ENCODE data around the gene LMBRD2.
"Not testable (repeated sequence)": the region's sequence is repeated elsewhere in the genome, so short reads cannot be mapped to it uniquely, and the experiment has no call there.

LMBRD2 gene

DNA sequence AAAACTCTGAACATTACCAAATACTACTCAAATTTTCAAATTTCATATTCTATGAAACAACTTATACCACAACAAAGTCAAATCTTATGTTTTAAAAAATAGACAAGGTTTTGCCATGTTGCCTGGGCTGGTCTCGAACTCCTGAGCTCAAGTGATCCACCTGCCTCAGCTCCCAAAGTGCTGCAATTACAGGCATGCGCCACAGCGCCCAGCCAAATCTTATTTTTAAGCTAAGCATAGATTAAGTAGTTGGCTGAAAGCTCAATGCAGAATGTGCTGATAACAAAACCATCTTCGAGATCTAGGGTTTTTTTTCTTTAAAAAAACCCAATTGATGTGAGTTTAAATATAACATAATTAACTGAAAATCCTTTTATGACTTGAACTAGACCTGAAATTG, 6.4 kb downstream of the LMBRD2 start:
- H3K36me3 ChIP-seq (ENCODE audit: insufficient read depth, low read length): peaks cover 3% of the 10 kb centered on the region
- peaks cover 5% of the 10 kb centered on the region for H3K4me1 ChIP-seq (ENCODE audit: insufficient read depth, low read length)
- H3K9me3 ChIP-seq (ENCODE audit: low read length): no peaks in the 10 kb centered on the region

DNA sequence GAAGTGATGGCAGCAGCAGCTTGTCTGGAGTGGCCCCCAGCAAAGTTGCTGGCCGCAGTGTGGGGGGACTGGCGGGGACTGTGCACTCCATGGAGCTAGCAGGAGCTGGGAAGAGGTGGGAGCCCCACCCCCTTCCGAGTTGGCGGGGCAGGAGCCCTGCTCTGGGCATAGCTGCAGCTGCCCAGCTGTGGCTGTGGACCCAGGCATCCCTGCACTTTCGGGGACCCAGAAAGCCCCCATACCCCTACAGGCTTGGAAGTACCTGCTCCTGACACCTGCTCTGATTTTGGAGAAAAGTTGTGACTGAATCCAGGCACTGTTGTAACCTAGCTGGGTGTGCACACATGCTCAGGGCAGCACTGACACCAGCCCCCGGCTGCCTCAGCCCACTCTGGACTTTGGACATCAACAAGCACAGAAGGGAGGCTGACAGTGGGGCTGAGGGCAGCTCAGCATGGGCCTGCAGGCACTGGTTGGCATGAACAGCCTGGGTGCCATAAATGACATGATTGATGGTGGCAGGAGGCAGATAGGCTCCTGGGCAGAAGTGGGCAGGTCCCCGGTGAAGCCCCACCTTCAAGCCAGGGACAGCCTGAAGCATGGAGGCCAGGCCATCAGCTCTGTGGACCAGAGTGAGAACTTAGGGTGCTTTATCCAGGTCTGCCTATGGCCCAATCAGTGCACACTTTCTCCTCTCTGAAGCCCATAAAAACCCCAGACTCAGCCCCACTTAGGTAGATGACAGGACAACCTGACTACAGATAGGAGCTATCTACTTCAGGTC, 12.6 kb downstream of the LMBRD2 start:
- H3K9me3 ChIP-seq (ENCODE audit: low read length): no peaks in the 10 kb centered on the region
- H3K4me1 ChIP-seq (ENCODE audit: insufficient read depth, low read length): no peaks in the 10 kb centered on the region
- H3K27ac ChIP-seq (ENCODE audit: low read depth, low read length): no peak overlapping the region
- H3K4me3 ChIP-seq (ENCODE audit: low read depth in 1 of 2, low read length in 2 of 2): no peak overlapping the region
- H3K9ac ChIP-seq (ENCODE audit: low read length): no peak overlapping the region
- peaks cover 23% of the 10 kb centered on the region for H3K36me3 ChIP-seq (ENCODE audit: insufficient read depth, low read length)
- no peaks in the 10 kb centered on the region for H3K27me3 ChIP-seq (ENCODE audit: control insufficient read depth in 1 of 2, insufficient read depth in 2 of 2, low read length in 2 of 2)

More for the DNA sequence above, 6.4 kb downstream of the LMBRD2 start:
- Histone ChIP-seq H3K27ac (ENCODE audit: low read depth, low read length) (no peak overlapping the region), H3K9ac (ENCODE audit: low read length) (no peak overlapping the region), H3K27me3 (ENCODE audit: control insufficient read depth in 1 of 2, insufficient read depth in 2 of 2, low read length in 2 of 2) (no peaks in the 10 kb centered on the region), H3K4me3 (ENCODE audit: low read depth in 1 of 2, low read length in 2 of 2) (no peak overlapping the region)

DNA sequence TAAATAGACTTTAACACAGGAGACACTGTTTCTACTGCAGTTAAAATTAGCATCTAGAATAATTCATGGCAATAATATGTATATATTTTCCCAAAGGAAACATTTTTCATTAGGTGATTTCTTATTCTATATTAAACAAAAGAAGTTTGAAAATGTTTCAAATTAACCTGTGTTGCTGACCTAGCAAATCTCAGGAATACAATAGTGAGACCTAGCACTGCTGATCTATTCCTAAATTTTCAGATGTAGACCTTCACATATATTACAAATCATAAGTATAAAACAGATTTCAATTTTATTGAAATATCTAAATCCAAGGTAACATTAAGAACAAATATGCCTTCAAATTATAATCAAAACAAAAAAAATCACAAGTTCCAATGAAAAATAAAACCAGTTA, 15.1 kb downstream of the LMBRD2 start:
- no peak overlapping the region for H3K27ac ChIP-seq (ENCODE audit: low read depth, low read length)
- no peak overlapping the region for H3K9ac ChIP-seq (ENCODE audit: low read length)
- no peaks in the 10 kb centered on the region for H3K9me3 ChIP-seq (ENCODE audit: low read length)
- no peaks in the 10 kb centered on the region for H3K27me3 ChIP-seq (ENCODE audit: control insufficient read depth in 1 of 2, insufficient read depth in 2 of 2, low read length in 2 of 2)
- peaks cover 23% of the 10 kb centered on the region for H3K36me3 ChIP-seq (ENCODE audit: insufficient read depth, low read length)
- H3K4me3 ChIP-seq (ENCODE audit: low read depth in 1 of 2, low read length in 2 of 2): no peak overlapping the region
- H3K4me1 ChIP-seq (ENCODE audit: insufficient read depth, low read length): no peaks in the 10 kb centered on the region

DNA sequence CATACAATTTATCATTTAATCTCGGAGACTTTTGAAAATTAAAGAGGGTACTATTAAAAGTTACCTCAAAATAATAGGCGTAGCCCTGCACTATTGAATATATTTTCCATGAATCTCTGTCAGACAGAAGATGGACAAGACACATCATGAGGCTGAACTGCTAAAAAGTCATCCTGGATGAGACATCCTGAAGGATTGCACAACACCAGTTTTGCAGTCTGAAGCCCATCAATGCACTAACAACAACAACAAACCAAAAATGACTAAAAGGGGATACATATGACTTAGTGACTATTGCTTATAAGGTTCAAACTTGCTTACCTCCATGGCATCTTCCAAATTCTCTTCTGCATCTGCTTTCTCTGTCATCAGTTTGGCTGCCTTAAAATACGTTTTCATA, 15.7 kb downstream of the LMBRD2 start:
- no peaks in the 10 kb centered on the region for H3K27me3 ChIP-seq (ENCODE audit: control insufficient read depth in 1 of 2, insufficient read depth in 2 of 2, low read length in 2 of 2)
- no peak overlapping the region for H3K4me3 ChIP-seq (ENCODE audit: low read depth in 1 of 2, low read length in 2 of 2)
- H3K9me3 ChIP-seq (ENCODE audit: low read length): no peaks in the 10 kb centered on the region
- no peak overlapping the region for H3K27ac ChIP-seq (ENCODE audit: low read depth, low read length)
- H3K36me3 ChIP-seq (ENCODE audit: insufficient read depth, low read length): peaks cover 23% of the 10 kb centered on the region
- no peaks in the 10 kb centered on the region for H3K4me1 ChIP-seq (ENCODE audit: insufficient read depth, low read length)
- H3K9ac ChIP-seq (ENCODE audit: low read length): no peak overlapping the region

DNA sequence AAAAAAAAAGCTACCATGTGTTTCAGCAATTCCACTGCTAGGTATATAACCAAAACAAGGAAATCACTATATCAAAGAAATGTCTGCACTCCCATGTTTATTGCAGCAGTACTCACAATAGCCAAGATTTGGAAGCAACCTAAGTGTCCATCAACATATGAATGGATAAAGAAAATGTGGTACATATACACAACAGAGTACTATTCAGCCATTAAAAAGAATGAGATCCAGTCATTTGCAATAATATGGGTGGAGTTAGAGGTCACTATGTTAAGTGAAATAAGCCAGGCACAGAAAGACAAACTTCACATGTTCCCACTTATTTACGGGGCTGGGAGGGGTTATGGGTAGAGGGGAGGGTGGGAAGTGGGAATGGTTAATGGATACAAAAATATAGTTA, 18.7 kb downstream of the LMBRD2 start:
- not testable (repeated sequence) for H3K9ac ChIP-seq (ENCODE audit: low read length); H3K27ac ChIP-seq (ENCODE audit: low read depth, low read length); H3K4me1 ChIP-seq (ENCODE audit: insufficient read depth, low read length); H3K9me3 ChIP-seq (ENCODE audit: low read length); H3K4me3 ChIP-seq (ENCODE audit: low read depth in 1 of 2, low read length in 2 of 2); H3K27me3 ChIP-seq (ENCODE audit: control insufficient read depth in 1 of 2, insufficient read depth in 2 of 2, low read length in 2 of 2)
- H3K36me3 ChIP-seq (ENCODE audit: insufficient read depth, low read length): peaks cover 16% of the 10 kb centered on the region

DNA sequence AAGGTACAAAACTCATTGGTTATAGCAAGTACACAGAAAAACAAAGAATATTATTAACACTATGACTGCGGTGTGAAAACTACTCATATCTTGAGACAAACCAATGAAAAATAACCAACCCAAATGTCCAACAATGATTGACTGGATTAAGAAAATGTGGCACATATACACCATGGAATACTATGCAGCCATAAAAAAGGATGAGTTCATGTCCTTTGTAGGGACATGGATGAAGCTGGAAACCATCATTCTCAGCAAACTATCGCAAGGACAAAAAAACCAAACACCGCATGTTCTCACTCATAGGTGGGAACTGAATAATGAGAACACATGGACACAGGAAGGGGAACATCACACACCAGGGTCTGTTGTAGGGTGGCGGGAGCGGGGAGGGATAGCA, 22.0 kb downstream of the LMBRD2 start:
- H3K27ac ChIP-seq (ENCODE audit: low read depth, low read length); H3K27me3 ChIP-seq (ENCODE audit: control insufficient read depth in 1 of 2, insufficient read depth in 2 of 2, low read length in 2 of 2); H3K36me3 ChIP-seq (ENCODE audit: insufficient read depth, low read length); H3K4me3 ChIP-seq (ENCODE audit: low read depth in 1 of 2, low read length in 2 of 2); H3K9me3 ChIP-seq (ENCODE audit: low read length); H3K9ac ChIP-seq (ENCODE audit: low read length); H3K4me1 ChIP-seq (ENCODE audit: insufficient read depth, low read length): not testable (repeated sequence)

DNA sequence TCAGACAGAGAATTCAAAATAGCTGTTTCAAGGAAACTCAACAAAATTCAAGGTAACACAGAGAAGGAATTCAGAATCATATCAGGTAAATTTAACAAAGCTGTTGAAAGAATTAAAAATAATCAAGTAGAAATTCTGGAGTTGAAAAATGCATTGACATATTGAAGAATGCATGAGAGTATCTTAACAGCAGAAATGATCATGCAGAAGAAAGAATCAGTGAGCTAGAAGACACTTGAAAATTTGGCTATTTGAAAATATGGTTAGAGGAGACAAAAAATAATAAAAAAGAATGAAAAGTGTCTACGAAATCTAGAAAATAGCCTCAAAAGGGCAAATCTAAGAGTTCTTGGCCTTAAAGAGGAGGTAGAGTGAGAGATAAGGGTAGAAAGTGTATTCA, 22.9 kb downstream of the LMBRD2 start:
- no peaks in the 10 kb centered on the region for H3K36me3 ChIP-seq (ENCODE audit: insufficient read depth, low read length)
- no peak overlapping the region for H3K9ac ChIP-seq (ENCODE audit: low read length)
- no peaks in the 10 kb centered on the region for H3K9me3 ChIP-seq (ENCODE audit: low read length)
- no peak overlapping the region for H3K4me3 ChIP-seq (ENCODE audit: low read depth in 1 of 2, low read length in 2 of 2)
- no peaks in the 10 kb centered on the region for H3K27me3 ChIP-seq (ENCODE audit: control insufficient read depth in 1 of 2, insufficient read depth in 2 of 2, low read length in 2 of 2)
- H3K4me1 ChIP-seq (ENCODE audit: insufficient read depth, low read length): no peaks in the 10 kb centered on the region
- H3K27ac ChIP-seq (ENCODE audit: low read depth, low read length): no peak overlapping the region

DNA sequence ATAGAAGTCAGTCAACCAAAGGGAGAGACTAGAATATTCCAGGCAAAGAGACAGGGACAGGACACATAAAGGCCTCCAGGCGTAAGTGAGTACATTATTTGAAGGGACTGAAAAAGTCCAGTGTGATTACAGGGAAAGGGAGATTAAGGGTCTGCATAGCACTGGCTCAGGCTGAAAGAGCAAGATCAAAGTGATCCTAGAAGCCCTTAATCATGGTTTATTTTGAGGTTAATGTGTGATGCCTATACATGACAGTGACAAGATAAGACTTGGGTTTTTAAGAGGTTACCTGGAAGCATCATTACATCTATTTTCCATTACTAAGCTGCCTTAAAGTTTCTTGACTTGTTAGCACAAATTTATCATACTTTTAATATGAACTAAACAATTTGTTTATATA, 25.8 kb downstream of the LMBRD2 start:
- H3K9ac ChIP-seq (ENCODE audit: low read length): no peak overlapping the region
- H3K9me3 ChIP-seq (ENCODE audit: low read length): no peaks in the 10 kb centered on the region
- no peaks in the 10 kb centered on the region for H3K27me3 ChIP-seq (ENCODE audit: control insufficient read depth in 1 of 2, insufficient read depth in 2 of 2, low read length in 2 of 2)
- H3K4me1 ChIP-seq (ENCODE audit: insufficient read depth, low read length): no peaks in the 10 kb centered on the region
- H3K36me3 ChIP-seq (ENCODE audit: insufficient read depth, low read length): peaks cover 5% of the 10 kb centered on the region
- no peak overlapping the region for H3K4me3 ChIP-seq (ENCODE audit: low read depth in 1 of 2, low read length in 2 of 2)
- no peak overlapping the region for H3K27ac ChIP-seq (ENCODE audit: low read depth, low read length)

DNA sequence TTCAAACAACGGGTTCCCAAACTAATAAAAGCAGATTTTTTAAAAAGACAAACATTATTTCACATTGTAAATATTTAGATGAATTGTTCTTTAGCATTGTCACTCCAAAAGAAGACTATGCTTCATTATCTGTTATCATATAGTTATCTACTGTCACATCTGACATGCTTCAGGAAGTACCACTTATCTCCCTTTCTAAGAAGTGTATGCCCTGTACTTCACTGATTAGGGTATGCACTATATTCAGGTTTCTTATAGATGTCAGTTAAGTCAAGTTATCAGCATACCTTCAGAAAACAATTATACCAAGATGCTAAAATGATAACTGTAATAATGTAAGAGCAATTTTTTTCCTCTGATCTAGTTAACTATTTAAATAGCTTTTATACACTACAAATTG, 40.4 kb downstream of the LMBRD2 start:
- H3K36me3 ChIP-seq (ENCODE audit: insufficient read depth, low read length): peaks cover 34% of the 10 kb centered on the region
- no peak overlapping the region for H3K27ac ChIP-seq (ENCODE audit: low read depth, low read length)

DNA sequence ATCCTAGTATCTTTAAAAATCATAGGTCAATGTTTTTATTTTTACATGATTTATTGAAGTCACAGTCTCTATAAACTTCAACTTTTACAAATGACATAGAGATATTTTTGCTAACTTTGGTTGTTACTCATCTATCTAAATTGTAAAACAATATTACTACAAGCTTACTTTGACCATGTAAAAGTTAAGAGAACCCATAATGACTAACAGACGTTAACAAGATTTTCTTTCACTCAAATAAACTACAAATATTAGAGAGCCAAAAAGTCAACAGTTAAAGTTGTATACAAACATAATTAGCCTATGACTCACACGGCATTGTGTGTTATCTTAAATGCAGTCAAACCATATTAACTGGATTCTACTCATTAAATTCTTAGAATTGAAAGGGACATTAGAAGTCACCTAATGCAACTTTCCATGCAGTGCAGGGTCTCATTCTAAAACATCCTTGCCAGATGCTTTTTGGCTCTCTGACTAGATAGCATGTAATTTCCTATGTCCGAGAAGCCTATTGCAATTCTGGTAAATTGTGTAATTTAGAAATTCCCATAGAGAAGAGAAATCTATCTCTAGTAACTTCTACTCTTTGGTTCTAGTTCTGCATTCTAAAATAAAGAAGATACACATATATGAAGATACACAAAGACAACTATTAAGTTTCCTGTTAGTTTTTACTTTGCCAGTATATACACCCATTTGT, 42.8 kb downstream of the LMBRD2 start:
- H3K9me3 ChIP-seq (ENCODE audit: low read length): no peaks in the 10 kb centered on the region
- no peak overlapping the region for H3K4me3 ChIP-seq (ENCODE audit: low read depth in 1 of 2, low read length in 2 of 2)
- no peaks in the 10 kb centered on the region for H3K4me1 ChIP-seq (ENCODE audit: insufficient read depth, low read length)
- H3K36me3 ChIP-seq (ENCODE audit: insufficient read depth, low read length): peaks cover 33% of the 10 kb centered on the region
- H3K9ac ChIP-seq (ENCODE audit: low read length): no peak overlapping the region
- no peaks in the 10 kb centered on the region for H3K27me3 ChIP-seq (ENCODE audit: control insufficient read depth in 1 of 2, insufficient read depth in 2 of 2, low read length in 2 of 2)
- no peak overlapping the region for H3K27ac ChIP-seq (ENCODE audit: low read depth, low read length)

More for the DNA sequence above, 40.4 kb downstream of the LMBRD2 start:
- Histone ChIP-seq H3K9me3 (ENCODE audit: low read length) (no peaks in the 10 kb centered on the region), H3K27me3 (ENCODE audit: control insufficient read depth in 1 of 2, insufficient read depth in 2 of 2, low read length in 2 of 2) (no peaks in the 10 kb centered on the region), H3K4me3 (ENCODE audit: low read depth in 1 of 2, low read length in 2 of 2) (no peak overlapping the region), H3K9ac (ENCODE audit: low read length) (no peak overlapping the region), H3K4me1 (ENCODE audit: insufficient read depth, low read length) (no peaks in the 10 kb centered on the region)

DNA sequence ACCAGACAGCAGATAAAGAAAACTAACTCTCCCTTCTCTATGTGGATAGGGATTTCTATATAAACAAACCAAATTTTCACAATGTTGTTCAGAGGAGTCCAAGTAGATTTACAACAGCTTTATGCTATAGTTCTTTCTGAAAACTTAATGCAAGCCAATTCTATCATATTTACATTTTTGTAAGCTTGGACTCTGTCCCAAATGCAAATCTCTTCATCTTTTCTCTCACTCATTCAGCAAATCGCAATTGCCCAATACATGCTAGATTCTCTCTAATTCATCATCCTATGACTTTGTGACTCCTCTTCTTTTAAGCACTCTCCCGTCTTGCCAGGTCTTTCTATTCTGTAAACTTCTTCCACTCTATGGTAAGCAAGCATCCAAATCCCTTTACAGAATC, 45.9 kb downstream of the LMBRD2 start:
- Histone ChIP-seq H3K27ac (ENCODE audit: low read depth, low read length) (no peak overlapping the region), H3K4me3 (ENCODE audit: low read depth in 1 of 2, low read length in 2 of 2) (no peak overlapping the region), H3K36me3 (ENCODE audit: insufficient read depth, low read length) (peaks cover 39% of the 10 kb centered on the region), H3K4me1 (ENCODE audit: insufficient read depth, low read length) (no peaks in the 10 kb centered on the region), H3K27me3 (ENCODE audit: control insufficient read depth in 1 of 2, insufficient read depth in 2 of 2, low read length in 2 of 2) (no peaks in the 10 kb centered on the region), H3K9ac (ENCODE audit: low read length) (no peak overlapping the region), H3K9me3 (ENCODE audit: low read length) (no peaks in the 10 kb centered on the region)

DNA sequence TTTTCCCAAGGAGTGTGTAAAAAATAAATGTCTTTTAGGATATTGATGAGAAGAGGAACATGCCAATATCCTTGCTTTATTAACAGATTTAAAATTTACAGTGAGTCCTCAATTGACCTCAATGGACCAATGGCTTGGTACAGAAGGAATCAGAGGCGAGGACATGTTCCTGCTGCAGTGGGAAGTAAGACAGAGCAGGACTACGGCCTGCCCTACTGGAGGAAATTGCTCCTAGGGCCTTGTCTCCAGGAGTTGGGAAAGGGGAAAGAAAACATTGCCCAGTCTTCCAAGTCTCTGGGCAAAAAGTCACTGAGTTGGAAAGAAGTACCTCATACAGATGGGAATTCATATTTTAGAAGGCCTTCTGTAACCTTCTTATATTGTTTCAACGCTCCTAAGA, 51.9 kb downstream of the LMBRD2 start:
- Histone ChIP-seq H3K27ac (ENCODE audit: low read depth, low read length) (no peak overlapping the region), H3K27me3 (ENCODE audit: control insufficient read depth in 1 of 2, insufficient read depth in 2 of 2, low read length in 2 of 2) (no peaks in the 10 kb centered on the region), H3K4me3 (ENCODE audit: low read depth in 1 of 2, low read length in 2 of 2) (no peak overlapping the region), H3K4me1 (ENCODE audit: insufficient read depth, low read length) (no peaks in the 10 kb centered on the region), H3K36me3 (ENCODE audit: insufficient read depth, low read length) (peaks cover 10% of the 10 kb centered on the region), H3K9me3 (ENCODE audit: low read length) (no peaks in the 10 kb centered on the region), H3K9ac (ENCODE audit: low read length) (no peak overlapping the region)

All from muscle layer of colon (tissue), 2 donors.